HG03439 (cell line): ENCODE measurements around the gene RIC3.
A peak's percentile ranks its signal among the peaks of the same experiment; 100 is the strongest.
"Not testable (repeated sequence)": the region's sequence is repeated elsewhere in the genome, so short reads cannot be mapped to it uniquely, and the experiment has no call there.

Experiments
- ATAC-seq: cut with Tn5 transposase; IDR thresholded peaks from one replicate; pipeline ENCODE4 v1.9.1; 2021; ENCODE audit warnings: mild to moderate bottlenecking, moderate library complexity; ENCODE audit not compliant: unreplicated experiment

RIC3 gene

DNA sequence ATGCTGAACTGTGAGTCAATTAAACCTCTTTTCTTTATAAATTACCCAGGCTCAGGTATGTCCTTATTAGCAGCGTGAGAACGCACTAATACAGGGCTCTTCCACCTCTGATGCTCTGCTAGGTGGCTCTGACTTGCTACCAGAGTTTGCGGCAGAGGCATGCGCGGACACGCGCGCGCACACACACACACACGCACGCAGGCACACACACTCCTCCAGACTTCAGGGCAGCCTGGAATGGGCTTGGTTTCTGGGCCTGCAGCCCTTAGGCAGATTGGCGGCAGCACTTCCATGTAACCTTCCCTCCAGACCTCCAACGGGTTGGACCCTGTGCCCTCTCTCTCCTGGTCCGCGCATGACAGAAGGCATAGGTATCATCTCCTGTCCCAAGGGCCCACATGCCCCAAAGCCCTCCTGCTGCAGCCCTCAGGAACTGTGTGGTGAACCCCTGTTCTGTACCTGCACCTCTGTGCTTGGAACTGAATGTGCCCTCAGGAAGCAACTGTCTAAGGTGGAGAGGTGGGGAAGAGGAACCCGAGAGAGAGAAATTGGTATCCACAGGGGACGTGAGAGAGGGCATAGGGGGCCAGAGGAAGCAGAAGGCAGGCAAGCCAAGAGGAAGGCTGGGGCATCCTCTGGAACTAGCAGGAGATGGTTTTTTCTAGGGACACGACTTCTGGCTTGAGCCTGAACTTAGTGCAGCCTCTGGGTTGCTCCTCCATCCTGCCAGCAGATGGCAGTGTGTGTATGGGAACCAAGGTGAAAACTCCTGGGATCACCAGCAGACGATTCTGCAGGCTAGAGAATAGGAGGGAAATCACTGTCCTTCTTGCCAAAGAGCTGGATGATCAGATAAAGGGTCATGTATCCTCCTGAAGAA is 23.4 kb upstream of the RIC3 start:
- ATAC-seq, result peak; percentile 62

GRCh38 chr11:8190431-8190830 is 21.6 kb upstream of the RIC3 start:
- ATAC-seq, result no peak

DNA sequence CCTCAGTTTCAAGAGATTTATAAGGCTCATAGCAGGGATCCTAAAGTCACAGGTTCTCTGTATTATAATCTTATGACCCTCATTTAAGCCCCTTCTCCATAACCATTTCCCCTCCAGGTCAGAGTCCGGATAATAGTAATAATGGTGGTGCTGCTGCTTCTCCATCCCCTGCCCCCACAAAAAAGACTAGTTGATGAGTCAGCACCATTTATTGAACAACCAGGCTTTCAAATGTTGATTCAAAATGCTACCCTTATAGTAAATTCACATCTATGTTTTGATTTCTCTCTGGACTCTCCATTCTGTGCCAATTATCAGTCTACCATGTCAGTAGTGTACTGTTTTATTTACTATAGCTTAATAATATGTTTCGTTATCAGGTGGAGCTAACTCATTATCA is 17.6 kb upstream of the RIC3 start:
- ATAC-seq, result no peak

DNA sequence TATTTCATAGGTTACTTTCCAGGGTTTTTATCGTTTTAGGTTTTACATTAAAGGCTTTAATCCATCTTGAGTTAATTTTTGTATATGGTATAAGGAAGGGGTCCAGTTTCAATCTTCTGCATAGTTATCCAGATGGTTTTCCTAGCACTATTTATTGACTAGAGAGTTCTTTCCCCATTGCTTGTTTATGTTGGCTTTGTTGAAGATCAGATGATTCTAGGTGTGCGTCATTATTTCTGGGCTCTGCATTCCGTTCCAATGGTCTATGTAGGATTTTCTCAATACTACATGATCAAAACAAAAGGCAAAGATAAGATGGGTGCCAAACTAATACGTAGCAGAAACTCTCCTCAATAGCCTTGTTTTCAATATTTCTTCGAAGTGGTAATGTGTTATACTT is 14.3 kb upstream of the RIC3 start:
- no peak for ATAC-seq

DNA sequence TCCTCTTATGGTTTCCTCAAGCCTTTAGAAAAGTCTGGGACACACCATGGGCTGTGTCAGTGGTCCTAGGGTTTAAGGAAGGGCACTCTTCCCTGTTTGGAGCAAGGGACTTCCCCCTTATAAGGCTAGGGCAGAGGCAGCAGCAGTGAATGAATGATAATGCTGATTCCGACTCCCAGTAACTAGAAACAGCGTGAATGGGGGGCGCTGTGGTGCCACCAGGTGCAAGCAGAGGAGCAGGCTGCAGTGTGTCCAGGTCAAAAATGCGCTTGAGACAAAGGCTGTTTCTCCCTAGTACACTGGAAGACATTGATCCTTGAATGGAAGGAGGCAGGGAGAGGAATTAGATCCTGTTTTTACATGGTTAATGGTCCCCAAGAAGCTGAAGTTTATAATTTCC is 11.6 kb upstream of the RIC3 start:
- ATAC-seq, result no peak

- ATAC-seq, result no peak
Observed at GRCh38 chr11:8178297-8178696, 9.5 kb upstream of the RIC3 start.

- no peak for ATAC-seq
Observed at GRCh38 chr11:8177136-8177535, 8.3 kb upstream of the RIC3 start.

GRCh38 chr11:8167796-8168195 is 1.0 kb downstream of the RIC3 start:
- ATAC-seq, result no peak

DNA sequence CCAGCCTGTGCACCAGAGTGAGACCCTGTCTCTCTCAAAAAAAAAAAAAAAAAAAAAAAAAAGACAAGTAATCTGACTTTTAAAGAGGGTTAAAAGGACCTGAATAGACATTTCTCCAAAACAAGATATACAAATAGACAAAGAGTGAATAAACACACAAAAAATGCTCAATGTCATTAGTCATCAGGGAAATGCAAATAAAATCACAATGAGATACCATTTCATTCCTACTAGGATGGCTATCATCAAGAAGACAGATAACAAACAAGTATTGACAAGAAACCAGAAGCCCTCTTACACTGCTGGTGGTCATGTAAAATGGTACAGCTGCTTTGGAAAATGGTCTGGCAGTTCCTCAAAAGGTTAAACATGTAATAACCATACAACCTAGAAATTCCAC is 4.1 kb downstream of the RIC3 start:
- no peak for ATAC-seq

GRCh38 chr11:8161627-8162304 is 7.1 kb downstream of the RIC3 start:
- ATAC-seq, result not testable (repeated sequence)

GRCh38 chr11:8156877-8157276 is 11.9 kb downstream of the RIC3 start:
- no peak for ATAC-seq

- ATAC-seq, result no peak
Observed at GRCh38 chr11:8149726-8150125, 19.1 kb downstream of the RIC3 start.

DNA sequence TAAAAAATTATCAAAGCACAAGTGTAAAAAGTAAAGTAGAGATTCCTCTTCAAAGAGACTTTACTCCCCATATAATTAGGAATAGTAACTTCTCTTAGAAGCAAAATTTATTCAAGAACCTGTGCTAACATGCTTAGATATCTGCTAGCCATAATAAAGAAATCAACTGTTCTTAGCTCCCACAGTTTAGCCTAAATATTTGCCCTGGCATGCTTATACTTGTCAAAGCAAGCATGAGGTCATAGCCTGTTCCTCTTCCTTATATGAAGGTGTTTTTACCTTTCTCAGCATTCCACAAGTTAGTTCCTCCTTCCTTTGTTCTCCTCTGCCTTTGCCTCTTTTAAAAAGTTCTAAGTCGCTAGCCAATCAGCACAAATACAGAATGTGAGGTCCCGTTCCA is 30.3 kb downstream of the RIC3 start:
- ATAC-seq, result no peak

GRCh38 chr11:8127447-8127846 is 41.4 kb downstream of the RIC3 start:
- ATAC-seq, result no peak

DNA sequence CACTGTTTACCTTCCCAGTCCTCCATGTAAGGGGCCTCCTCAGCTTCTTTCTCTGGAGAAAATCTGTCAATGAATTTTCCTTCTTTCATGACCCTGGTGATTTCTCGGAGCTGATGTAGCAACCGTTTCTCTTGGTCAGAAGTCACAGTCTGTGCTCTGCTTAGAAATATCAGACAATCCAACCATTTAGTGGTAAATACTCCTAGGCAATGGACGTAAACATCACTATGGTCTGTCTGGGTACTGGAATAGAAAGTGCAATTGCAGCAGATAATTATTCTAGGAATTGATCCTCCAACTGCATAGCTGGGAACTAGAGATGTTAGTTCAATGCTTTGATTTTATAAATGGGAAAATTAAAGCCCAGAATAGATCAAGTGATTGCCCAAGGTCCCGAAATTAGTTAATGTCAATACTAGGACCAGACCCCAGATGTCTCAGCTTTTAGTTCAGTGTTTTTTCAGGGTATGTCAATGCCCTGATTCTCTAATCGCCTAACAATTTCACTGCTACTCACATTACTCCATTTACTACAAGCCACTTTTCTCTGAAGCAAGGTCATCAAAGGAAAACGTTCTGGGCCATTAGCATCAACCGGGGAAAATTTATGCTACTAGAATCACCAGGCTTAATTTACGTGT is 42.1 kb downstream of the RIC3 start:
- no peak for ATAC-seq

GRCh38 chr11:8122173-8122764 is 46.6 kb downstream of the RIC3 start:
- ATAC-seq, result no peak

- no peak for ATAC-seq
Observed at GRCh38 chr11:8111636-8112035, 57.2 kb downstream of the RIC3 start.

GRCh38 chr11:8110396-8110795 is 58.4 kb downstream of the RIC3 start:
- ATAC-seq, result no peak

DNA sequence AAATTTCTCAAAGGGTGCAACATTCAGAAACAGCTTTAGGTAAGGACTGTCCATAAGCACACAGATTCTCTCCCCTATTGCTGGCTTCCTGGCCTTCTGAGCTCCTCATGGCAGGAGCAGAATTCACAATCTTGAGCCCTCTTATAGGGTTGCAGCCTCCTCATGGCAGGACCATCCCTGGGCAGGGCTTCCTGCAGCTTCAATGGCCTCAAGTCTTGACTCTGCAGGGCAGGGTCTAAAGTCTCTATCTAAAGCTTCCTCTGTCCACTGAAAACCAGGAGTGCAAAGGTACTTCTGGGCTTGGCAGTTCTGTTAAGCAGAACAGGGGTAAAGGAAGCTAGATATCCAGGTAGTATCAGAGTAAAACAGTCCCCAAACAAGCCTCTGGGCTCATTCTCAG is 59.1 kb downstream of the RIC3 start:
- no peak for ATAC-seq

GRCh38 chr11:8108421-8108820 is 60.4 kb downstream of the RIC3 start:
- ATAC-seq, result no peak

DNA sequence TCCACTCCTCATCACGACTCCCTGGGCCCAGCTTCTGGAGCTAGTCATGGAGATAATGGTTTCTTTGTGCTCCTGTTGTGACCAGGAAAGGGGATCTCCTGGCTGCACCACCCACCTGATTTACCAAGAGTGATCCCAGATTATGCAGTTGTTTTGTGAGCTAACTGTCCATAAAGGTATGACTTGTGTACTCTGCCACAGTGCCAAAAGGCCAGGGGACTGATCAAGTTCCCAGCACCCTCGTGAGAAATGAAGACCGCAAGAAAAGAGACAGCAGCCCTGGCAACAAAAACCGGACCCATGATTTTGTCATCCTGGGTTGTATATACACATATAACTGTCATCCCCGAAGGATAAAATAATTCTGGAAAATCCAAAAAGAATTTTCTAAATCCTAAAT is 61.2 kb downstream of the RIC3 start:
- no peak for ATAC-seq

GRCh38 chr11:8106679-8107078 is 62.1 kb downstream of the RIC3 start:
- ATAC-seq, result no peak
